Osteoblast (primary cell): ENCODE measurements around the gene CAMTA1. TPM values are rescaled to one million over a fixed set of nuclear protein-coding genes. Genes with fewer than 3 reads are reported as not detected.

Source experiments
- DNase-seq: peaks from one replicate; pipeline ENCODE4 v3.0.0; 2011; ENCODE audit warnings: low spot score, mixed read lengths; ENCODE audit not compliant: insufficient read length; ENCODE audit errors: missing footprints
- H2AFZ ChIP-seq: 2 replicates; pipeline ENCODE4 v1.6.0; 2011; ENCODE audit warnings: mild to moderate bottlenecking, low read length
- H3K27ac ChIP-seq: 2 replicates; pipeline ENCODE4 v1.5.1; 2011; ENCODE audit warnings: mild to moderate bottlenecking, low read depth, low read length, moderate library complexity
- H3K27me3 ChIP-seq: 2 replicates; pipeline ENCODE4 v1.6.0; 2012; ENCODE audit warnings: mild to moderate bottlenecking, control low read depth, inconsistent platforms, low read length, moderate library complexity; ENCODE audit not compliant: insufficient read depth
- H3K36me3 ChIP-seq: 2 replicates; pipeline ENCODE4 v1.5.1; 2011; ENCODE audit warnings: mild to moderate bottlenecking, low read length, control low read depth, moderate library complexity; ENCODE audit not compliant: insufficient read depth
- H3K4me1 ChIP-seq: 2 replicates; pipeline ENCODE4 v1.5.1; 2011; ENCODE audit warnings: mild to moderate bottlenecking, low read length, control low read depth, moderate library complexity; ENCODE audit not compliant: insufficient read depth
- H3K4me2 ChIP-seq: 2 replicates; pipeline ENCODE4 v1.6.0; 2011; ENCODE audit warnings: mild to moderate bottlenecking, low read length; ENCODE audit not compliant: insufficient read depth
- H3K4me3 ChIP-seq: fragments of 200-600 bp; sonication (generic); 3 replicates; pipeline ENCODE4 v1.5.1; 2012; ENCODE audit warnings: mild to moderate bottlenecking, low read length, inconsistent platforms; ENCODE audit not compliant: insufficient read depth
- H3K79me2 ChIP-seq: 2 replicates; pipeline ENCODE4 v1.6.0; 2012; ENCODE audit warnings: mild to moderate bottlenecking, low read length, control low read depth, inconsistent platforms; ENCODE audit not compliant: insufficient read depth
- H3K9me3 ChIP-seq: 2 replicates; pipeline ENCODE4 v1.5.1; 2011; ENCODE audit warnings: low read depth, low read length, control low read depth
- H4K20me1 ChIP-seq: 2 replicates; pipeline ENCODE4 v1.6.0; 2012; ENCODE audit warnings: mild to moderate bottlenecking, low read length, control low read depth; ENCODE audit not compliant: insufficient read depth
- CTCF ChIP-seq: IDR thresholded peaks from 2 replicates; pipeline ENCODE4 v1.5.1; 2011; ENCODE audit warnings: mild to moderate bottlenecking, low read depth, low read length, moderate library complexity; ENCODE audit errors: extremely low read depth
- total RNA-seq: library from RNA; depleted of rRNA; stranded (reverse); fragments of >200 nt; gene quantifications from 2 replicates; pipeline ENCODE4 v1.2.3, GENCODE V29; 2012

Gene CAMTA1
- total RNA-seq, 1 donor, result 47.4 TPM

- Histone ChIP-seq H3K4me3 (peak overlapping the region; percentile 53), H3K4me2 (peak overlapping the region; percentile 77), H3K27me3 (peaks cover 6% of the 10 kb centered on the region), H3K36me3 (no peaks in the 10 kb centered on the region), H3K79me2 (no peaks in the 10 kb centered on the region), H2AFZ (peak overlapping the region; percentile 58), H3K27ac (peak overlapping the region; percentile 72), H4K20me1 (no peaks in the 10 kb centered on the region), H3K9me3 (no peaks in the 10 kb centered on the region), H3K4me1 (peaks cover 12% of the 10 kb centered on the region)
- peak; percentile 96 for DNase-seq
- TF ChIP-seq CTCF, result peak; percentile 54
These were observed 332.4 kb downstream of the CAMTA1 start for GRCh38 chr1:7117399-7118281.

- Histone ChIP-seq H3K4me2 (no peak overlapping the region), H3K27ac (no peak overlapping the region)
- no peak for TF ChIP-seq CTCF
These were observed 333.9 kb downstream of the CAMTA1 start for GRCh38 chr1:7119156-7119555.

GRCh38 chr1:7120863-7121621 is 335.8 kb downstream of the CAMTA1 start:
- peak; percentile 30 for TF ChIP-seq CTCF
- Histone ChIP-seq H3K27ac (no peak overlapping the region), H3K9me3 (no peaks in the 10 kb centered on the region), H3K79me2 (no peaks in the 10 kb centered on the region), H3K4me2 (no peak overlapping the region), H3K4me3 (no peak overlapping the region), H3K4me1 (peaks cover 12% of the 10 kb centered on the region), H3K36me3 (no peaks in the 10 kb centered on the region), H4K20me1 (no peaks in the 10 kb centered on the region), H3K27me3 (peaks cover 9% of the 10 kb centered on the region), H2AFZ (no peak overlapping the region)
- peak; percentile 68 for DNase-seq

More at GRCh38 chr1:7119156-7119555, 333.9 kb downstream of the CAMTA1 start:
- Histone ChIP-seq H3K27me3 (peaks cover 6% of the 10 kb centered on the region), H4K20me1 (no peaks in the 10 kb centered on the region), H3K9me3 (no peaks in the 10 kb centered on the region), H3K4me3 (no peak overlapping the region), H3K36me3 (no peaks in the 10 kb centered on the region), H2AFZ (no peak overlapping the region), H3K4me1 (peaks cover 12% of the 10 kb centered on the region), H3K79me2 (no peaks in the 10 kb centered on the region)
- no peak for DNase-seq

GRCh38 chr1:7121622-7121988 is 336.4 kb downstream of the CAMTA1 start:
- Histone ChIP-seq H3K36me3 (no peaks in the 10 kb centered on the region), H3K9me3 (no peaks in the 10 kb centered on the region), H3K79me2 (no peaks in the 10 kb centered on the region), H3K4me2 (no peak overlapping the region), H3K4me3 (no peak overlapping the region), H4K20me1 (no peaks in the 10 kb centered on the region), H2AFZ (no peak overlapping the region), H3K27me3 (peaks cover 9% of the 10 kb centered on the region), H3K4me1 (peaks cover 12% of the 10 kb centered on the region), H3K27ac (no peak overlapping the region)
- DNase-seq, result no peak
- TF ChIP-seq CTCF, result no peak
